ELR (cell line): ENCODE data around the gene LCNL1.

Experiments
- DNase-seq: peaks from one replicate; pipeline ENCODE4 v3.0.0-alpha.2; 2015; ENCODE audit warnings: low read depth

LCNL1 gene

DNA sequence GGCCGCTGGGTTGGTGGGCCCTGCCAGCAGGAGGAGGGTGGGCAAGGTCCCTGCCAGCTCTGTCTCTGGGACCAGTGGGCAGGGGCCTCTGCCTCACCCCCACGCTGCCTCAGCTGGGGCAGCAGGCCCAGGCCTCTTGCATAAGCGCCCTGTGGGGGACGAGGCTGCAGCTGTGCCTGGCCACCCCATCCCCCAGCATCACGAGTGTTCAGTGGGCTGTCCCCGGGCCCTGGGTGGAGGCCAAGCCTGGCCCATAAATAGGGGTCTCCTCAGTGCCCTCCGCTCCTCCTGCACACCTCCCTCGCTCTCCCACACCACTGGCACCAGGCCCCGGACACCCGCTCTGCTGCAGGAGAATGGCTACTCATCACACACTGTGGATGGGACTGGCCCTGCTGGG lies 5.6 kb upstream of the LCNL1 start, which contains the start of gene PTGDS:
PTGDS (plus strand) TSS at position 282 of the 400 bp plus-strand sequence; CDS start at position 357, 75 bp downstream.
- DNase-seq, result no peak

DNA sequence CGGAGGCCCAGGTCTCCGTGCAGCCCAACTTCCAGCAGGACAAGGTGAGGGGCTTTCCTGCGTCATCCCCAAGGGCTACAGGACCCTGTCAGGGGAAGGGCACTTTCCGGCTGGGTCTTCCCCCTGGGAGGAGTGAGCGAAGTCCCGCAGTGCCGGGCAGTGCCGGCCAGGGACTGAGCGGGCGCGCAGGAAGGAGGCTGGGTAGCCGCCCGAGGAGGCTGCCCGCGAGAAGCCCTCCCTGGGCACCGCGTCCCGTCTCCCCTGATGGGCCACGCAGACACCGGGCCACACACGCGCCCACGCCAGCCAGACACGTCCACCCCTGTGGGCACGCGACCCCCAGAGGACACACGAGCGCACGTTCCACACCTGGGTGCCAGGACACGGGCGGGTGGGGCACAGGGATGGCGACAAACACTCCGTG lies 5.1 kb upstream of the LCNL1 start:
- DNase-seq, result no peak

DNA sequence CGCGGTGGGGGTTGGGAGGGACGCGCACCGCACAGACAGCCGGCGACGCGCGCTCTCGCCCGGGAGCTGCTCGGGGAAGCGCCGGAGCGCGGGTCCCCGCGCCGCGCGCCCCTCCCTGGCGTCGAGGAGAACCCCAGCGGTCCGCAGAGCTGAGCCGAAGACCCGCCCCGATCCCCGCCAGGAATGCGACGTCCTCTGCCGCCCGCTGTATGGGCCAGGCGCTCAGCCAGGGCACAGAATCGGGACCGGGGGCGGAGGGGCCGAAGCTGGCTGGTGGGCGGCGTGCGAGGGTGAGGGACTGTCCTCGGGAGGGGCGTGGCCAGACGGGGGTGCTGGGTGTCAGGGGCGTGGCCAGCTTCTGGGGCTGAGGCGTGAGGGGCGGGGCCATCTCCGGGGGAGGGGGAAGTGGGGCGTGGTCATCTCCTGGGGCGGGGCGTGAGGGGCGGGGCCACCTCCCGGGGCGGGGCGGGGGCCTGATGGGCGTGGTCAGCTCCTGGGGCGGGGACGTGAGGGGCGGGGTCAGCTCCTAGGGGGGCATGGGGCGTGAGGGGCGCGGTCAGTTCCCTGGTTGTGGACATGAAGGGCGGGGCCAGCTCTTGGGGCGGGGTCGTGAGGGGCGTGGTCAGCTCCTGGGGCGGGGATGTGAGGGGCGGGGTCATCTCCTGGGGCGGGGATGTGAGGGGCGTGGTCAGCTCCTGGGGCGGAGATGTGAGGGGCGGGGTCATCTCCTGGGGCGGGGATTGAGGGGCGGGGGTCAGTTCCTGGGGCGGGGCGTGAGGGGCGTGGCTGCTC lies 4.5 kb upstream of the LCNL1 start:
- peak; percentile 49 for DNase-seq

DNA sequence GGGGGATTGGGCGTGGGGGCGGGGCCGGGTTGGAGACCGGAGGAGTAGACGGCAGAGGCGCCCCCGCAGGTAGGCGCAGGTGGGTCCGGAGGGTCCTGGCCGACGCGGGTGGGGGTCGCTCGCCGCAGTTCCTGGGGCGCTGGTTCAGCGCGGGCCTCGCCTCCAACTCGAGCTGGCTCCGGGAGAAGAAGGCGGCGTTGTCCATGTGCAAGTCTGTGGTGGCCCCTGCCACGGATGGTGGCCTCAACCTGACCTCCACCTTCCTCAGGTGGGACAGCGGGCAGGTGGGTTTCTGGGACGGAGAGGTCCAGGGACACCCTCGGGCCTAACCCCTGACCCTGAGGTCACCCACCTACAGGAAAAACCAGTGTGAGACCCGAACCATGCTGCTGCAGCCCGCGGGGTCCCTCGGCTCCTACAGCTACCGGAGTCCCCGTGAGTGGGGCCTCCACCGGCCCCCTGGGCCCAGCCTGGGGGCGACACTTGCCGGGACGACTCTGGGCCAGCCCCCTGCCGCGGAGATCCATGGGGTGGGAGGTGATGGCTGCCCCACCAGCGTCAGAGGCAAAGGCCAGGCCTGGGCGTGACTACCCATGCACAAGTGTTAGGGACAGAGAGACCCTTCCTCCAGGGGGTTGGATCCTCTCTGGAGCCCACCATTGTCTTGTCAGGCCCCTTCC lies 3.8 kb upstream of the LCNL1 start:
- no peak for DNase-seq

DNA sequence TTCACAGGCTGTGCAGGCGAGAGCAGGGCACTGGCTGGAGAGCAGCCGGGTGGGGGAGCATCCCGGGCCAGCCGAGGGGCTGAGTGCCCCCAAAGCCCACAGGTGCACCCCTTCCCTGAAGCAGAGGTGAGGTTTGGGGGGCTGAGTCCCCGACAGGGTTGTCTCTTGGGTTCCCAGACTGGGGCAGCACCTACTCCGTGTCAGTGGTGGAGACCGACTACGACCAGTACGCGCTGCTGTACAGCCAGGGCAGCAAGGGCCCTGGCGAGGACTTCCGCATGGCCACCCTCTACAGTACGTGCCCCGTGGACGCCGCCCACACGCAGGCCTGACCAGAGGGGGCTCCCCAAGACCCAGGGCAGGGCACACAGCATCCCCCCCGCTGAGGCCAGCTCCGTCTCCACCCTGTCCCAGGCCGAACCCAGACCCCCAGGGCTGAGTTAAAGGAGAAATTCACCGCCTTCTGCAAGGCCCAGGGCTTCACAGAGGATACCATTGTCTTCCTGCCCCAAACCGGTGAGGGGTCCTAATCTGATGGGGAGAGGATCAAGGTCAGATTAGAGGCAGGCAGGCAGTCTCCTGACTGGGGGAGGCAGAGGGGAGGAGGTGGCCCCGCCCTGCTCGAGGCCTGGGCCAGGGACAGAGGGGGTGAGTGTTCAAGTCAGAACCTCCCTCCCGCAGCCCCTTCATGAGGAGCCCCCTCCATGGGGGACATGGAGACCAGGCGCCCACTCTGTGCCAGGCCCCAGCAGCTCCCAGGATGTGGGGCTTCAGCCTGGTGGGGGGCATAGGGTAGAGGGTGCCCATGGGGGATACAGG lies 2.8 kb upstream of the LCNL1 start:
- DNase-seq, result no peak

DNA sequence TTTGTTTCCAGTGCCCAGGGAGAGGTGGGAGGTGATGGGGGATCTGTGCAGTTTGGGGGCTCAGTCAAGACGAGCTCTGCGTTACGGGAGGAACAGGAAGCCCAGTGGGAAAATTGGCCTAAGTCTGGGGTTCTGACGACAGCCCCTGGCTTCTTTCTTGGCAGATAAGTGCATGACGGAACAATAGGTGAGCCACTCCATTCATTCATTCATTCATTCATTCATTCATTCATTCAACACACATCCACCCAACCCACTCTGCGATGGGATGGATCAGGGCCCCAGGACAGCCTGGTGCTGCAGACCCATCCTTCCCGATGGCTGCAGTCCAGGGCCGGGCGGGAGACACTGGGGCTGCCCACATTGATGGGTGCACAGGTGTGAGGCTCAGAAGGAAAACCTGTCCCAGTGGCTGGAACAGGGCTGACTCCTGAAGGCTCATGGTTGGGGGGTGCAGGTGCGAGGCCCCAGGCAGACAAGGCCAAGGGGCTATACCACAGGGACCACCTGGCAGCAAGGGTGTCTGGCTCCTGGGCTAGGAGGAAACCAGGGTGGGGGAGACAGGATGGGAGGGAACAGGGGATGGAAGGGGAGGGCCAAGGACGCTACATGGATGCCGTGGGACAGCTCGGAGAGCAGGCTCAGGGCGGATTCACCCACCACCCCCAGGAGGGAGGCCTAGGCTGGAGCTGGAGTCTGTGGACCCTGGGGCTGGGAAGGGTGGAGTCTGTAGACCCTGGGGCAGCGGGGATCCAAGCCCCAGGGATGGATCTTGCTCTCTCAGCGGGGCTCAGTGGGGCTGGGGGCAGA lies 1.9 kb upstream of the LCNL1 start:
- DNase-seq, result no peak

DNA sequence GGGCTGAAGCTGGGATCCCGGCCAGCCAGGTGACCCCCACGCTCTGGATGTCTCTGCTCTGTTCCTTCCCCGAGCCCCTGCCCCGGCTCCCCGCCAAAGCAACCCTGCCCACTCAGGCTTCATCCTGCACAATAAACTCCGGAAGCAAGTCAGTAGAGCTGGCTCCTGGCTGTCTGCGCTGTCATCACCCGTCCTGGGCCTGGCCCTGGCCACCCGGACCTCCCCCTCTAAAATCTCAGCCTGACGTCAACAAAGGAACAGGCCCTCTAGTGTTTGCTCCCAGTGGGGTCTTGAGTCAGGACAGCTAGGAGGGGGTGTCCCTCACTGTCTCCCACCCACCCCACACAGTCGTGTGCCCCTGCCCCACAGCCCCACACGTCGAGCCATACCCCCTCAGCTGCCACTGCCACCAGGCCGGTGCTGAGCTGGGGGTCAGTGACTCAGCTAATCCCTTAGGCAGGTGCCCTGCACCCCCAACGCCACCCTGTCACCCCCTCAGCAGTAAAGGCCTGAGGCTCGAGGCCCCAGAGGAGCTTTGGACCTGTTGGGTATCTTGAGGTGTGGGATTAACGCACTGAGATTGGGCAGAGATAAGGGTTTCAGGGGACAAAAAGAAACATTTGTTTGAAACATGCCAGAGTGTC lies 1.1 kb upstream of the LCNL1 start:
- DNase-seq, result peak; percentile 61

DNA sequence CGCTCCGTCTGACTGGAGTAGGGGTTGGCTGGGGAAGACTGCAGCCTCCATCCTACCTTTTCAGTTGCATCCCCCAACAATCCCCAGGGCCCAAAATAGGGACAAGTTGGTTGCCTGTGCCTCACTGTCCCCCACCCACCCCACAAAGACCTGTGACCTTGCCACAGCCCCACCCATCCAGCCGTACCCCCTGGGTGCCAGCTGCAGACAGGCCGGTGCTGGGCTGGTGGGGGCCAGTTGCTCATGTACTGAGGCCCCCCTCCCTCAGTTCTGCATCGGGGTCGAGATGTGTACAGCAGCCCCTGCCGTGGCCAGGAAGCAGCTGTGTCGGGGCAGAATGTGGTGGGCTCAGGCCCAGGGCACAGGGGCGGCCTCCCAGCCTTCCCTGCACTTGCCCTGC lies 374 bp downstream of the LCNL1 start:
- DNase-seq, result no peak

DNA sequence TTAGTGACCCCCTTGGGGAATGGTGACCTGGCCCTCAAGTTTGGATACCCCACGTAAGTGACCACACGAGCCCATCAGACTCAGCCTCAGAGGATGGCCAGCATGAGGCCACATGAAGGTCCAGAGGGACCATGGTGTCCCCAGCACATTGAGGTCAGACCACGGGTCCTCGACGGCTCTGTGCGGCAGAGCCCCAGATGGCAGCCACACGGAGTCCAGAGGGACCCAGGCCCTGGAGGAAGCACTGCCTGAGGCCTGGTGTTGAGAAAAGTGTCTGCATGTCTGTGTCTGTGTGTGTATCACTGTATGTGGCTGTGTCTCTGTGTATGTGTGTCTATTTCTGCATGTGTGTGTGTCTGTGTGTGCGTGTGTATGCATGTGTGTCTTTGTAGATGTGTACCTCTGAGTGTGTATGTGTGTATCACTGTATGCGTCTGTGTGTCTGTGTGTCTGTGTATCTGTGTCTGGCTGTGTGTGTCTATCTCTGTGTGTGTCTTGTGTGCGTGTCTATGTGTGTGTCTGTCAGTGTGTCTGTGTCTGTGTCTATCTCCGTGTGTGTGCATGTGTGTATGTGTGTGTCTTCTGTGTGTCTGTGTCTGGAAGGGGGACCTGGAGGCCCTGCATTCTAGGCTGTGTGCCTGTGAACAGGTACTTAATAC lies 992 bp downstream of the LCNL1 start:
- no peak for DNase-seq

DNA sequence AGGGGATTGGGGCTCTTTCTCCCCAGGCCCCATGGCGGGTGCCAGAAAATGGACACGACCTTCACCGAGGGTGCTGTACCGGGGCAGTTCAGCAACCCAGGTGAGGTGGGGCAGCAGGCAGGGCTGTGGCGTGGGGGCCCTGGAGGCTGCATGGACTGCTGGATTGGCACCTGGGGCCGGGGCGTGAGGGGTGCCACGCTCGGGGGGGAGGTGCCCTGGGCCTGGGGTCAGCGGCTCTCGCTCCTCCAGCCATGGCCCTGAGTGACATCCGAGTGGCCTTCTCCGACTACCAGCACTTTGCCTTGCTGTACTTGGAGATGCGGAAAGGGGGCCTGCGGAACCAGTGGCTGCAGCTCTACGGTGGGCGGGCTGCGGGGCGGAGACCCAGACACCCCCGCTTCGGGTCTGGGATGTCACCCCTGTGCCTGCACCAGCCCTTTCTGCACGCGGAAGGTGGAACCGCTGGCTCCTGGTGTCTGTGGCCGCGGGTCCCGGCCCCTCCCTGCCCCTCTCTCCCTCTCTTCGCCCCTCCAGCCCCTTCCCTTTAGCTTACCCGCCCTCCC lies 1.8 kb downstream of the LCNL1 start:
- DNase-seq, result no peak

DNA sequence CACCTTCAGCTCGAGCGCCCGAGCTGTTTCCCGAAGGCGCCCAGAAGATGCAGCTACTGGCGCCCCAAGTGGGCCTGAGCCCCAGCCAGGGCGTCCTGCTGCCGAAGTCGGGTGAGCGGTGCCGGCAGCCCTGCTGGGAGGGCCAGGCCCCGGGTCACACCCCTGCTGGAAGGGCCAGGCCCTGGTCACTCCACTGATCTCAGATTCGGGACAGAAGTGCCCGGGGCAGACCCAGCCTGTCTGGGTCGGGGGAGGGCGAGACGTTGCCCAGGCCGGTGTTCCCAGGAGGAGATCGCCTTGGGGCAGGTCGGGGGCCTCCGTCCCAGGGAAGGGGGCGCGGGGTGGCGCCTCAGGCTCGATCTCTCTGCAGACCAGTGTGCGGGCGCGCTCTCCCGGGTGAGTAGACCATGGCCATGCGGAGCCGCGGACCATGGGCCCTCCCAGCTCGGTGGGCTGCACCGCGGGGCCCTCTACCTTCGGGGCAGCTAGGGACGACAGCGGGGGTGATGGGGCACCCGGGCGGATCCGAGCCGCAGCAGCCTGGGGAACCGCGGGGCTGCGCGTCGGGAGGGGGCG lies 2.3 kb downstream of the LCNL1 start:
- no peak for DNase-seq

DNA sequence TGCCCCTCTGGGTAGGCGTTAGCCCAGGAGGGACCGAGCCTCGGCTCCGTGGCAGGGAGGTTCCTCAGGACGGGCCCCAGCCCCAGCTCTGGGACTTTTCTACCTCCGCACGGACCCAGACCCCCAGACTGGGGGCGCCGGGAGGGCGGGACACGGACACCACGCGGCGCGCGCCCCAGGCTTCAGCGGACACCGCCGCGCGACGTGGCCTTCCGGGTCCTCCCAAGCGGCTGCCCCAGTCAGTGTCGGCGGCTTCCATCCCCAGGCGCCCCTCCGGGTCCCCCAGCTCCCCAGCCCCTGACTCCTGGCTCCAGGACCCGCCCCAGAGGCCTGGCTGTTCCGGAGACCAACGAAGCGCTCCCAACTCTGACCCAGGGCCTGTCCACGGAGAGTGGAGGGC lies 3.1 kb downstream of the LCNL1 start:
- no peak for DNase-seq

DNA sequence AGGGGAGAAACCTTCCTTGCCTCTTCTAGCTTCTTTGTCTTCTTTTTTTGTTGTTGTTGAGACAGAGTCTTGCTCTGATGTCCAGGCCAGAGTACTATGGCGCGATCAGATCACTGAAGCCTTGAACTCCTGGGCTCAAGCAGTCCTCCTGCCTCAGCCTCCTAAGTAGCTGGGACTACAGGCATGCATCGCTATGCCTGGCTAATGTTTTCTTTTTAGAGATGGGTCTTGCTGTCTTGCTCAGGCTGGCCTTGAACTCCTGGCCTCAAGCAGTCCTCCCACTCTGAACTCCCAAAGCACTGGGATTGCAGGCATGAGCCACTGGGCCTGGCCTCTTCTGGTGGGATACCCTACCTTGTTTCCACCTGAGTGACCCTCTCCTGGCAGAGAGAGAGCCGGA lies 6.1 kb downstream of the LCNL1 start:
- no peak for DNase-seq

DNA sequence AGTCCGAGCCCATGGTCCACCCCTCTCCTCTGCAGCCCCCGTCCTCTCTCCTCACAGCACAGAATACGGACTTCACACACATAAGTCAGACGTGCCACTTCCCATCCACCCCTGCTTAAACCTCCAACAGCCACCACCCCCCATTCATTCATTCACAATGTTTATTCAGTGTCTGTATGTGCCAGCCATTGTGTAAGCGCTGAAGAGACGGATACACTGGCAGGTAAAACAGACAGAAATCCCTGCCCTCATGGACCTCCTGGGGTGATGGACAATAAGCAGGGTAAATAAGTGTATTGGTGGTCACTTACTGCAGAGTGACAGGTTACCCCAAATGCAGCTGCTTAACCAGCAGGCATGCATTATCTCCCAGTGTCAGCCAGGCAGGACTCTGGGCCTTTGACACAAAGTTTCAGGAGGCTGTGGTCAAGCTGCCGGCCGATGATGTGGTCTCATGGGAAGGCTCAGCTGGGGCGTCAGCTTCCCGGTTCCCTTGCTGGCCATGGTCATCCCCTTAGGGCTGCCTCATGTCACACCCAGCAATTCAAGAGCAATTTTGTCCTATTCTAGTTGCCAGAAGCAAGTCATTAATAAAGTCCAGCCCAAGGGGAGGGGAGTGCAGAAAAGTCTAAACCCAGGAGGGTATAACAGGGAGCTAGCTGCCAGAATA lies 7.6 kb downstream of the LCNL1 start:
- DNase-seq, result no peak

DNA sequence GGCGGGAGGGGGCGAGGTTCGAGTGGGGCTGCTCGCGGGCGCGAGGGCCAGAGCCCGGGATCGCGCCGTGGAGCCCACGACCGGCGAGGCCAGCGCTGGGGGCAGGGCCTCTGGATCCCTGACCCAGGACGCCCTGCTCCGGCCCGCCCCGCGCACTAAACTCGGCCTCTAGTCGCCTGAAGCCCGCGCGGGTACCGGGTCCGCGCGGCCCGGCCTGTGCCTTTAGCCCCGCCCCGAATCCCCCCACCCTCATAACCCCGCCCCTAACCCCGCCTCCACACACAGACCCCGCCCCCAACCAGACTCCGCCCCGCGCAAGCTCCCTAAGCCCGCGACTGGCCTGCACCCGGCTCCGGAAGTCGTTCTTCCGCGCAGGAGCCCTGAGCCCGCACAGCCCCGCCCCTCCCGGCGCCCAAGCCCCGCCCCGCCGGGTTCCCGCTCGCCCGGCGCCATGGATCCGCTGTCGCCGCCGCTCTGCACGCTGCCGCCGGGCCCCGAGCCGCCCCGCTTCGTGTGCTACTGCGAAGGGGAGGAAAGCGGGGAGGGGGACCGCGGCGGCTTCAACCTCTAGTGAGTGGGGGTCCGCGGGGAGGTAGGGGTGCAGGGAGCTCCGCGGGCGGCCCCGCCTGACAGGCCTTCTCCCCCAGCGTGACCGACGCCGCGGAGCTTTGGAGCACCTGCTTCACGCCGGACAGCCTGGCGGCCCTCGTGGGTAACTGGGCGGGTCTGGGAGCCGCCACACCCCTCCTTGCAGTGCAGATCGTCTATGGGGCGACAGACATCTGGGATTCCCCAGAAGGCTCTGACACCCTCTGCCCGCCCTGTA lies 9.4 kb downstream of the LCNL1 start, which contains the start of gene PAXX:
PAXX (plus strand) TSS at position 430 of the 826 bp plus-strand sequence; CDS start at position 452, 22 bp downstream.
- DNase-seq, result peak; percentile 91

DNA sequence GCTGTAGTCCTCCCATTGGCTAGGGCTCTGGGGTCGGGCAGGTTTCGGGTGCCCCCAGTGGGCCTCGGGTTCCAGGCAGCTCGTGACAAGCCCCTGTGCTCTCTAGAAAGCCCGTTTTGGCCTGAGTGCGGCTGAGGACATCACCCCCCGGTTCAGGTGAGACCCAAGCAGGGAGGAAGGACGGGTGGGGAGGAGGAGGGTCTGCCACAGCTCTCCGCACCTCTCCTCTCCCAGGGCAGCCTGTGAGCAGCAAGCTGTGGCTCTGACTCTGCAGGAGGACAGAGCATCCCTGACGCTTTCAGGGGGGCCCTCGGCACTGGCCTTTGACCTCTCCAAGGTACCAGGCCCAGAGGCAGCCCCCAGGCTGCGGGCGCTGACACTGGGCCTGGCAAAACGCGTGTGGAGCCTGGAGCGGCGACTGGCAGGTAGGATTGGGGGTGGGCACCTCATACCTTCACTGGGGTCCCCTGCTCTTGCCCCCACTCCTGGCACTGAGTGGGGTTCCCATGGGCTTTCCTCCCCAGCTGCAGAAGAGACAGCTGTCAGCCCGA lies 10.1 kb downstream of the LCNL1 start:
- DNase-seq, result no peak

DNA sequence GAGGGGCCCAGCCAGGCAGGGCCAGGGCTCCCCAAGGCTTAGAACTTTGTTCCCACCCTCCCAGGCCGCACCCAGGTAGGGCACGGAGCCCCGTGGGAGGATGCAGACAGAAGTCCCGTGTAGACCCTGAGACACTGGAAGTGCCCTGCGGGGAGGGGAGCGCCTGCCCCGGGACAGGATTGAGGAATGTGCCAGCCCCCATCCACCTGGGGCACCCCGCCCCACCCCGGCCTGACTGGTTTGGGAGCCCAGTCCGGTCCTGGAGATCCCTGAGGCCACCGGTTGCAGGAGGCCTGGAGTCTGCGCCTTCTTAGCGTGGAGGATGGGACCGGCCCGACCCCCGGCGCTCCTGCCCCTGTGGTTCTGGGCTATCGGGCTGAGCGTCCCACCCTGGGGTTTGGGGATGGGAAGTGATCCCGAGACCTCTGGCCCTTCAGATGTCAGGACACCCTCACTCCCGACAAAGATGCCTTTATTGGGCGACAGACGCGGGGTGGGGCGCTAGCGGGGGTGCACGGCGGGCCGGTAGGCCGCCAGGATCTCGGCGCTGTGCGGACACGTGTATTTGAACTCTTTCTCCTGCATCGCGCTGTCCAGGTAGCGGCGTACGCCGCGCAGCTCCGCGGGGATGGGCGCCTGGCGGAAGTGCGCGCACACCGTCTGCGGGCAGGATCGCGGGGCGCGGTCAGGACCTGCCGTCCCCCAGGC lies 11.5 kb downstream of the LCNL1 start:
- no peak for DNase-seq

DNA sequence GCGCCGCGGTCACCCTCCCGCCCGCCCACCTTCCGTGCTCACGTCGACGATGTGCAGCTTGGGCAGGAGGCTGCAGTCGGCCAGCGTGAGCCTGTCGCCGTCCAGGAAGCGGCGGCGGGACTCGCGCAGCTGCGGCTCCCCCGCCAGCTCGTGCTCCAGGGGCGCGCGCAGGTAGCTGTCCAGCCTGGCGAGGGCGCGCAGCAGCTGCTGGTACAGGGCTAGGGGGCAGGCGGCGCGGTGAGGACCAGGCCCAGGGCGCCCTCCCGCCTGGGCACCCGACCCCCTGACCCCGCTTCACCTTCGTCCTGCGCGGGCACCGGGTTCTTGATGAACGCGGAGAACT lies 12.1 kb downstream of the LCNL1 start:
- no peak for DNase-seq
